Fibroblast of the aortic adventitia (primary cell): Measurements from ENCODE around the gene FBH1. TPM values are rescaled to one million over a fixed set of nuclear protein-coding genes. Genes with fewer than 3 reads are reported as not detected.
"Not testable (repeated sequence)": the region's sequence is repeated elsewhere in the genome, so short reads cannot be mapped to it uniquely, and the experiment has no call there.

ENCODE experiments used
- DNase-seq: peaks from one replicate; pipeline ENCODE4 v3.0.0-alpha.2; 2010; ENCODE audit warnings: low read depth
- H3K4me3 ChIP-seq: 2 replicates; pipeline ENCODE4 v1.5.1; 2011; ENCODE audit warnings: low read depth, mild to moderate bottlenecking, control low read depth, low read length, moderate library complexity
- CTCF ChIP-seq: IDR thresholded peaks from 2 replicates; pipeline ENCODE4 v1.5.1; 2011; ENCODE audit warnings: mild to moderate bottlenecking, low read length, control low read depth, inconsistent platforms; ENCODE audit not compliant: insufficient read depth
- total RNA-seq: library from RNA; depleted of rRNA; stranded (reverse); fragments of >200 nt; gene quantifications from 2 replicates; pipeline ENCODE4 v1.2.3, GENCODE V29; 2012; ENCODE audit warnings: low replicate concordance

Gene FBH1
- total RNA-seq, 1 donor = 61.4 TPM

- H3K4me3 ChIP-seq = no peak overlapping the region
- DNase-seq = no peak
- TF ChIP-seq CTCF = no peak
Observed at GRCh38 chr10:5854131-5854475, 35.9 kb upstream of the FBH1 start.

- no peak overlapping the region for H3K4me3 ChIP-seq
- no peak for DNase-seq
- no peak for TF ChIP-seq CTCF
Observed at GRCh38 chr10:5855979-5856700, 33.9 kb upstream of the FBH1 start.

GRCh38 chr10:5856701-5857004, 33.4 kb upstream of the FBH1 start:
- DNase-seq = no peak
- no peak overlapping the region for H3K4me3 ChIP-seq
- TF ChIP-seq CTCF = no peak

GRCh38 chr10:5858811-5859210, 31.2 kb upstream of the FBH1 start:
- no peak for TF ChIP-seq CTCF
- H3K4me3 ChIP-seq = no peak overlapping the region
- DNase-seq = no peak

GRCh38 chr10:5860066-5860465, 30.0 kb upstream of the FBH1 start:
- no peak for DNase-seq
- H3K4me3 ChIP-seq = no peak overlapping the region
- TF ChIP-seq CTCF = no peak

- H3K4me3 ChIP-seq = no peak overlapping the region
- DNase-seq = no peak
- no peak for TF ChIP-seq CTCF
Observed at GRCh38 chr10:5862360-5862961, 27.6 kb upstream of the FBH1 start.

- H3K4me3 ChIP-seq = not testable (repeated sequence)
Observed at GRCh38 chr10:5862981-5863685, 26.9 kb upstream of the FBH1 start.

GRCh38 chr10:5866451-5867081, 23.5 kb upstream of the FBH1 start:
- not testable (repeated sequence) for H3K4me3 ChIP-seq, DNase-seq

More at GRCh38 chr10:5862981-5863685, 26.9 kb upstream of the FBH1 start:
- DNase-seq = not testable (repeated sequence)

- not testable (repeated sequence) for DNase-seq, H3K4me3 ChIP-seq
Observed at GRCh38 chr10:5867091-5867615, 22.9 kb upstream of the FBH1 start.

- not testable (repeated sequence) for DNase-seq, H3K4me3 ChIP-seq
Observed at GRCh38 chr10:5868383-5868782, 21.7 kb upstream of the FBH1 start.
